Activated CD8-positive, alpha-beta T cell treated with anti-CD3 and anti-CD28 coated beads for 36 hours (primary cell): ENCODE data around the gene TTC23L. TPM values are rescaled to one million over a fixed set of nuclear protein-coding genes. Genes with fewer than 3 reads are reported as not detected.

ENCODE experiments used
- ATAC-seq: fragments of 200-7000 bp; cut with Tn5 transposase; one replicate; pipeline ENCODE4 v1.10.0; 2021; ENCODE audit warnings: mild to moderate bottlenecking, moderate library complexity
- CTCF ChIA-PET: fragments of 350-600 bp; sonication (Branson Sonifier 250); formaldehyde crosslinking; loops from one replicate; lab custom pipeline; 2021; ENCODE audit warnings: antibody characterized with exemption; lab: Charles Lee
- POLR2A ChIA-PET: fragments of 350-600 bp; sonication (Branson Sonifier 250); formaldehyde crosslinking; loops from one replicate; lab custom pipeline; 2021; ENCODE audit warnings: antibody characterized with exemption; lab: Charles Lee
- DNase-seq: peaks from one replicate; pipeline ENCODE4 v3.0.0-alpha.2; 2020
- H3K27ac Mint-ChIP-seq: one replicate; pipeline ENCODE4 v1.8.0; 2021; ENCODE audit warnings: mild to moderate bottlenecking, mixed read lengths
- H3K27me3 Mint-ChIP-seq: one replicate; pipeline ENCODE4 v1.8.0; 2021; ENCODE audit warnings: mixed read lengths
- H3K36me3 Mint-ChIP-seq: one replicate; pipeline ENCODE4 v1.8.0; 2021; ENCODE audit warnings: low read depth, mixed read lengths
- H3K4me1 Mint-ChIP-seq: one replicate; pipeline ENCODE4 v1.8.0; 2021; ENCODE audit warnings: low read depth, mixed read lengths
- H3K4me3 Mint-ChIP-seq: one replicate; pipeline ENCODE4 v1.8.0; 2021; ENCODE audit warnings: mild to moderate bottlenecking, moderate library complexity, mixed read lengths
- H3K9me3 Mint-ChIP-seq: one replicate; pipeline ENCODE4 v1.8.0; 2021; ENCODE audit warnings: mixed read lengths
- intact Hi-C: fragments of 100-400 bp; cut with micrococcal nuclease; formaldehyde crosslinking; loops from one replicate; pipeline ENCODE4 v1.10.0; 2022
- total RNA-seq, 2 experiments: library from RNA; stranded (reverse); gene quantifications; one replicate each; pipeline ENCODE4 v1.2.3, GENCODE V29; 2021
- TF ChIP-seq, protein P1 (sequence below): fragments of 200-600 bp; IDR thresholded peaks from one replicate; pipeline ENCODE4 v1.8.0; 2022; ENCODE audit warnings: antibody characterized with exemption, mild to moderate bottlenecking

The TTC23L gene
- total RNA-seq, 2 experiments from 2014 or later, result 0.22 to 0.41 TPM

DNA sequence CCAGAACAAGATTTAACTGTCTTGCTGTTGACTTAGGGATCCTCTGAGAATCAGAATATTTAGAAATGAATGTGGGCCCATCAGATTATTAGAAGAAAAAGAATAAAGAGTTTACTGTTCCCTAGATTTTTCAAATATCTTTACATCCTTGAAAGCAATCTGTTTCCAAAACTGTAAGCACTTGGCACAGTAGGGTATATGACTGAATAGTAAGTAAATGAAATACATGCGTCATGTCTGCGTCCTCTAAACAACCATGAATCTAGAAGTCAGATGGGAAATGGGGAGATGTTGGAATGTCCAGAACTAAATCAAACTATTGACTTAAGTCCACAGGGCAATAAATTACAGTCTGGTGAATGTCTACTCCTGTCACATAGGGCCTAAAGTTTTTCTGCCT, 26.1 kb downstream of the TTC23L start:
- TF ChIP-seq, protein P1, sequence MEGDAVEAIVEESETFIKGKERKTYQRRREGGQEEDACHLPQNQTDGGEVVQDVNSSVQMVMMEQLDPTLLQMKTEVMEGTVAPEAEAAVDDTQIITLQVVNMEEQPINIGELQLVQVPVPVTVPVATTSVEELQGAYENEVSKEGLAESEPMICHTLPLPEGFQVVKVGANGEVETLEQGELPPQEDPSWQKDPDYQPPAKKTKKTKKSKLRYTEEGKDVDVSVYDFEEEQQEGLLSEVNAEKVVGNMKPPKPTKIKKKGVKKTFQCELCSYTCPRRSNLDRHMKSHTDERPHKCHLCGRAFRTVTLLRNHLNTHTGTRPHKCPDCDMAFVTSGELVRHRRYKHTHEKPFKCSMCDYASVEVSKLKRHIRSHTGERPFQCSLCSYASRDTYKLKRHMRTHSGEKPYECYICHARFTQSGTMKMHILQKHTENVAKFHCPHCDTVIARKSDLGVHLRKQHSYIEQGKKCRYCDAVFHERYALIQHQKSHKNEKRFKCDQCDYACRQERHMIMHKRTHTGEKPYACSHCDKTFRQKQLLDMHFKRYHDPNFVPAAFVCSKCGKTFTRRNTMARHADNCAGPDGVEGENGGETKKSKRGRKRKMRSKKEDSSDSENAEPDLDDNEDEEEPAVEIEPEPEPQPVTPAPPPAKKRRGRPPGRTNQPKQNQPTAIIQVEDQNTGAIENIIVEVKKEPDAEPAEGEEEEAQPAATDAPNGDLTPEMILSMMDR, result no peak
- ChIA-PET POLR2A (no interaction called here), CTCF (no interaction called here)
- Mint-ChIP-seq H3K9me3 (no peaks in the 10 kb centered on the region), H3K4me3 (no peak overlapping the region), H3K4me1 (no peaks in the 10 kb centered on the region), H3K36me3 (no peaks in the 10 kb centered on the region), H3K27ac (no peak overlapping the region), H3K27me3 (no peaks in the 10 kb centered on the region)
- no peak for DNase-seq
- intact Hi-C loops, result no loop called here
- no peak for ATAC-seq

DNA sequence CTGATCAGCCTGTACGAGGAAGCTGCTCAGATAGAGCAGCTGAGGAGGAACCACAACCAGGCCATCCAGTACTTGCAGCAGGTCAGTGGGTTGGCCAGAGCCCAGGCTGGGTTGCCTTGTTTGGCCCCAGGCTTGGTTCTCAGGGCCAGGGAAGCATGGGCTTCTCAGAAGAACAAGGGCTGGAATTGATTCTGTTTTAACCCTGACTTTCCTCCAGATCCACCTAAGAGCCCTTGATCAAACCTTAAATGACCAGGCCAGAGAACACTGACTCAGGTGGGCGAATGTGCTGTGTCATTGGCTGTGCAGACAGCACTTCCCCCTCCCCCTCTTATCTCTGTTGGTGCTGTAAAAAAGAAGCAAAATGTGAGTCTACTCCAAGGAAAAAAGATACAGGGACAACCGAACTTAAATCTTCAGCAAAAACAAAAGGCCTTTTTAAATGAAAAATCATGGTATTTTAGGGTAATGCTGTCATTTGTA, 28.1 kb downstream of the TTC23L start:
- H3K4me1 Mint-ChIP-seq, result no peaks in the 10 kb centered on the region
- H3K27ac Mint-ChIP-seq, result no peak overlapping the region
- POLR2A ChIA-PET, result no interaction called here
- no peaks in the 10 kb centered on the region for H3K36me3 Mint-ChIP-seq
- H3K4me3 Mint-ChIP-seq, result no peak overlapping the region
- TF ChIP-seq, protein P1, result no peak
- ATAC-seq, result no peak
- no peaks in the 10 kb centered on the region for H3K27me3 Mint-ChIP-seq
- DNase-seq, result no peak
- CTCF ChIA-PET, result interaction anchor here (1.7 kb wide), 1 partner anchor 32 kb away, joined by 4 read pairs; no protein-coding TSS in a partner anchor
- intact Hi-C loops, result no loop called here
- no peaks in the 10 kb centered on the region for H3K9me3 Mint-ChIP-seq

DNA sequence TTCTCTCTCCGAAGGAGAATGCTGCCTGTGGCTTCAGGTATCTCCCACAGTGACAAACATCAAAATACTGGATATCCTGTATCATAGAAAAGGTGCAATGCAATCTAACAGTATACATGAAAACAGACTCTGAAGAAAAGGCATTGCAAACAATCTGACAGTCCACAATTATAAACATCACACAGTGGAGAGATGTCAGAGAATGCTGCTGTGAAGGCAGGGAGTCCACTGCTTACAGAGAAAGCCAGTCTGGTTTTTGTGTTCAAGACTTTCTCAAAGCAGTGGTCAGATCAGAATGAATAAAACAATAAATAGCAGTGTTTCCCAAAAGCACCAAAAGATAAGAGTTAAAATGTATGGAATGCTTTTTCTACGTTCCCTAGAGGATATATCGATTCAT, 28.7 kb downstream of the TTC23L start:
- Mint-ChIP-seq H3K27me3 (no peaks in the 10 kb centered on the region), H3K4me1 (no peaks in the 10 kb centered on the region), H3K9me3 (no peaks in the 10 kb centered on the region), H3K36me3 (no peaks in the 10 kb centered on the region), H3K27ac (no peak overlapping the region), H3K4me3 (no peak overlapping the region)
- DNase-seq, result no peak
- intact Hi-C loops, result no loop called here
- POLR2A ChIA-PET, result no interaction called here
- CTCF ChIA-PET, result interaction anchor here (1.1 kb wide), 1 partner anchor 30 kb away, joined by 3 read pairs; no protein-coding TSS in a partner anchor
- ATAC-seq, result no peak
- TF ChIP-seq, protein P1, result no peak

DNA sequence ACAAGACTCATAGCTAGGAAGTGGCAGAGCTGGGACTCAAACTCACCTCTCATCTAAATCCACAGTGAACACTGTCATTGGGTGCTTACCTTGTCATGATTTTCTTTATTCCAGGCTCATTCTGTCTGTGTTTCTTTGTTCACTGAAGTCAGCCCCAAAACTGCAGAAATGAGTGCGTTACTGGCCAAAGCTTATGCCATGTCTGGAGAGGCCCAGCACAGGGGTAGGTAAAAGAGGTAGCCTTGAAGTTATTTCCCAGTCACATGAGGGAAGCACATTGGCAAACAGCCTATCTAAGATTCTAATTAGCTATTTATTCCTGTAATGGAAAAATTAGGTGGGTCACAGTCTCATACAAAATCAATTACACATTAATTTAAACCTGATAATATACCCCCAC, 29.8 kb downstream of the TTC23L start:
- no peaks in the 10 kb centered on the region for H3K4me1 Mint-ChIP-seq
- no peak for DNase-seq
- intact Hi-C loops, result no loop called here
- H3K36me3 Mint-ChIP-seq, result no peaks in the 10 kb centered on the region
- H3K27me3 Mint-ChIP-seq, result peaks cover 2% of the 10 kb centered on the region
- CTCF ChIA-PET, result interaction anchor here (1.1 kb wide), 1 partner anchor 29 kb away, joined by 3 read pairs; no protein-coding TSS in a partner anchor
- no peak overlapping the region for H3K27ac Mint-ChIP-seq
- ATAC-seq, result no peak
- H3K4me3 Mint-ChIP-seq, result no peak overlapping the region
- H3K9me3 Mint-ChIP-seq, result no peaks in the 10 kb centered on the region
- POLR2A ChIA-PET, result no interaction called here
- TF ChIP-seq, protein P1, result no peak

DNA sequence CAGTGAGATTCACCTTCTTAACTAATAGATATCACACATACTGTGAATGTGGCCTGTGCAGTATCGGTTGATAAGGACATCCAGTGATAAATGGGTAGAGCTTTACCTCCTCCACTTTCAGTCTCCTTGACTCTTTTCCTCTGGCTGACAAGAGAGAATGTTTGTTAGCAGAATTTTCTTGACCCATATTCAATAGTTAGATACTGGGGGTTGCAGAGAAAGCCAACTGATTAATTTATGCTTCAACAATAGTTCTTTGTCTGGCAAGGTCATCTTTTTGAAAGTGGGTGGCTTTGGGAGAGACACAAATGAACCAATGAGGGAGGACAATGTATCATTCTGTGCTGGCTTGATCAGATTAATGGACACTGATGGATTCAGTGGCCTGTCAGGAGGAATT, 30.3 kb downstream of the TTC23L start:
- ATAC-seq (no peak), DNase-seq (no peak)
- Mint-ChIP-seq H3K4me3 (no peak overlapping the region), H3K4me1 (no peaks in the 10 kb centered on the region), H3K27me3 (peaks cover 2% of the 10 kb centered on the region), H3K9me3 (no peaks in the 10 kb centered on the region), H3K36me3 (no peaks in the 10 kb centered on the region), H3K27ac (no peak overlapping the region)
- TF ChIP-seq, protein P1, result no peak
- POLR2A ChIA-PET, result no interaction called here
- intact Hi-C loops, result no loop called here
- CTCF ChIA-PET, result interaction anchor here (1.5 to 1.8 kb wide), 2 partner anchors 17 to 346 kb away, joined by 3 to 4 read pairs; no protein-coding TSS in a partner anchor
